ENCODE measurements around the gene KDM2A. TPM values are rescaled to one million over a fixed set of nuclear protein-coding genes. Genes with fewer than 3 reads are reported as not detected.

The KDM2A gene
- total RNA-seq, 1 donor from 2014 or later: 71.0 TPM

- DNase-seq: peak; percentile 88
- Mint-ChIP-seq H3K27ac (ENCODE audit: unreplicated experiment) (no peak overlapping the region), H3K4me3 (ENCODE audit: unreplicated experiment) (peak overlapping the region; percentile 67), H3K27me3 (ENCODE audit: unreplicated experiment) (peaks cover 19% of the 10 kb centered on the region), H3K4me1 (ENCODE audit: low read depth, unreplicated experiment) (peaks cover 9% of the 10 kb centered on the region), H3K36me3 (ENCODE audit: unreplicated experiment) (no peaks in the 10 kb centered on the region), H3K9me3 (ENCODE audit: unreplicated experiment) (peaks cover 7% of the 10 kb centered on the region)
- peak; percentile 71 for TF ChIP-seq CTCF (IDR thresholded peaks at IDR 0.05; ENCODE audit: partially characterized antibody, unreplicated experiment)
Observed at GRCh38 chr11:67262731-67263675, 143.9 kb downstream of the KDM2A start.

GRCh38 chr11:67264260-67264659, 145.2 kb downstream of the KDM2A start:
- peak; percentile 1 for DNase-seq
- no peaks in the 10 kb centered on the region for H3K36me3 Mint-ChIP-seq (ENCODE audit: unreplicated experiment)
- peaks cover 9% of the 10 kb centered on the region for H3K9me3 Mint-ChIP-seq (ENCODE audit: unreplicated experiment)
- no peak overlapping the region for H3K4me3 Mint-ChIP-seq (ENCODE audit: unreplicated experiment)
- no peak for TF ChIP-seq CTCF (IDR thresholded peaks at IDR 0.05; ENCODE audit: partially characterized antibody, unreplicated experiment)
- H3K4me1 Mint-ChIP-seq (ENCODE audit: low read depth, unreplicated experiment): peaks cover 10% of the 10 kb centered on the region
- H3K27me3 Mint-ChIP-seq (ENCODE audit: unreplicated experiment): peaks cover 16% of the 10 kb centered on the region
- peak overlapping the region; percentile 0 for H3K27ac Mint-ChIP-seq (ENCODE audit: unreplicated experiment)

DNA sequence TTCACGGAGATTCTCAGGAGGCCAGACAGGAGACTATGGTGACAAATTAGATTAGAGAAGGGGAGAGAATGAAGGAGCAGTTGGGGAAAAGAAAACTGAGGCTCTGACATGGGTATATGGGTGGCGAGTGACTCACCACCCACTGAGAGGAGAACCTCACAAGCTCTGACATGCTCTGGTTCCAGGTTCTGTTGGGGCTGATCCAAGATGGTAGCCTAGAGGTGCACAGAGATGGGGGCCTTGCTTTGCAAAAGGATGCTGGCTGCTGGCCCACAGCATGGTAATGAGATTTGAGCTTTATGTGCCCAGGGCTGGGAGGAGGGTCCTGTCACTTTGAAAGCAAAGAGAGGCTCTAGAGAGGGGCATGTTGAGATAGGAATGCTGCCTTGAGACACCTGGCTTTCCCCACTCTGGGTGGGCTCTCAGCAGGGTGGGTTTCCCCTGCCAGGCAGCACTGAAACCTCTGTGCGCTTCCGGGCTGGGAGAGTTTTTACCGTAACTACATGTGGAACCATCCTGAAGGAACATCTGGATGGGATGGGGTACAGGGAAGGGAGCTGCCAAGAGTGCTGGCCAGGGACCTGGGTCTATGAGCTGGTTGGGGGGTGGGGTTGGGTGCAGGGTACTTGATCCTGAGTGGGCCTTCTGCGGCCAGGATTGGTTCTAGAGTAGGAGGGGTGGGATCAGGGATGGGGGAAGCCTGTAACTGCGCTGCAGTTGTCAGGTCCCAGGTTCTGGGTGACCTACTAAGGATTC, 146.0 kb downstream of the KDM2A start:
- Mint-ChIP-seq H3K4me3 (ENCODE audit: unreplicated experiment) (no peak overlapping the region), H3K27ac (ENCODE audit: unreplicated experiment) (no peak overlapping the region), H3K9me3 (ENCODE audit: unreplicated experiment) (peaks cover 9% of the 10 kb centered on the region), H3K27me3 (ENCODE audit: unreplicated experiment) (peaks cover 17% of the 10 kb centered on the region), H3K36me3 (ENCODE audit: unreplicated experiment) (no peaks in the 10 kb centered on the region), H3K4me1 (ENCODE audit: low read depth, unreplicated experiment) (peaks cover 11% of the 10 kb centered on the region)
- DNase-seq: peak; percentile 3
- no peak for TF ChIP-seq CTCF (IDR thresholded peaks at IDR 0.05; ENCODE audit: partially characterized antibody, unreplicated experiment)

GRCh38 chr11:67265633-67266448, 146.8 kb downstream of the KDM2A start:
- H3K27ac Mint-ChIP-seq (ENCODE audit: unreplicated experiment): peak overlapping the region; percentile 80
- peak; percentile 90 for DNase-seq
- peaks cover 17% of the 10 kb centered on the region for H3K27me3 Mint-ChIP-seq (ENCODE audit: unreplicated experiment)
- H3K9me3 Mint-ChIP-seq (ENCODE audit: unreplicated experiment): peaks cover 9% of the 10 kb centered on the region
- H3K4me3 Mint-ChIP-seq (ENCODE audit: unreplicated experiment): peak overlapping the region; percentile 80
- H3K4me1 Mint-ChIP-seq (ENCODE audit: low read depth, unreplicated experiment): peaks cover 19% of the 10 kb centered on the region
- TF ChIP-seq CTCF (IDR thresholded peaks at IDR 0.05; ENCODE audit: partially characterized antibody, unreplicated experiment): peak; percentile 76
- no peaks in the 10 kb centered on the region for H3K36me3 Mint-ChIP-seq (ENCODE audit: unreplicated experiment)
